Measurements from ENCODE around the gene GSAP.

DNA sequence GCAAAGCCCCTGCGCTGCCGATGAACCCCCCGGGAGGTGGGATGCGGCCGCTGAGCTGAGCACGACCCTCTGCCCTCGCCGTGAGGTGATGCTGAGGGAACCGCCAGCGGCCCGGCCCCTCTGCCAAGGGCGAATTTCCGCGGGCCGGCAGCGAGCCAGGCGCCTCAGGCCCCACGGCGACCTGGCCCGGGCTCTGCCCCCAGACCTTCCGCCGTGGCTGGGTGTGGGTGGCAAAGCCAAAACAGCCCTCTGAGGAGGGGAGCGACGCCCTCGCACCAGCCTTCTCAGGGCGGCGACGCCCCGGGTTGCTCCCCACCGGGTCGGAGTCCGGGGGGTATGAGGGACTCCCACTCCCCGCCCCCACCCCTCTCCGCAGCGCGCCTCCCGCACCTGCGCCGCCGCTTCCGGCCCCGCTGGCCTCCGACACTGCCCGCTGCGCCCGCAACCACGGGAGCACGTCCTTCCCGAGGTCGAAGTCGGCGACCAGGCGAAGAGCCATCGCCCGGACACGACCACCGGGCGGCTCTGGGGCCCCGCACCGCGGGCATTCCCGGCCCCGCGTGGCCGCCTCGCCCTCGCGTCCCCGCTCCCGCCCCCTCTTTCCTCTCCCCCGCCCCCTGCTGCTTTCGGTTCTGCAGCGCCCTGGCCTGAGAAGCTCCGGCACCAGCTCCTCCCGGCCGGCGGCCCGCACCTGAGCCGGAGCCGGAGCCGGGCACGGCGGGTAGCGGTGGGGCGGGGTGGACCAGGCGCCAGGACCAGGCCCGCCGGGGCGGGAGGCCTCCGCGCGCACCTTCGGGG lies at the start of gene GSAP:
- TF ChIP-seq SMC3 (conservative IDR thresholded peaks at IDR 0.05; ENCODE audit: poor library complexity) (no peak), EZH2 (IDR thresholded peaks at IDR 0.05; ENCODE audit: borderline replicate concordance, insufficient read depth, low read length, poor library complexity, severe bottlenecking) (no peak)
- TF ChIP-seq, protein P1, sequence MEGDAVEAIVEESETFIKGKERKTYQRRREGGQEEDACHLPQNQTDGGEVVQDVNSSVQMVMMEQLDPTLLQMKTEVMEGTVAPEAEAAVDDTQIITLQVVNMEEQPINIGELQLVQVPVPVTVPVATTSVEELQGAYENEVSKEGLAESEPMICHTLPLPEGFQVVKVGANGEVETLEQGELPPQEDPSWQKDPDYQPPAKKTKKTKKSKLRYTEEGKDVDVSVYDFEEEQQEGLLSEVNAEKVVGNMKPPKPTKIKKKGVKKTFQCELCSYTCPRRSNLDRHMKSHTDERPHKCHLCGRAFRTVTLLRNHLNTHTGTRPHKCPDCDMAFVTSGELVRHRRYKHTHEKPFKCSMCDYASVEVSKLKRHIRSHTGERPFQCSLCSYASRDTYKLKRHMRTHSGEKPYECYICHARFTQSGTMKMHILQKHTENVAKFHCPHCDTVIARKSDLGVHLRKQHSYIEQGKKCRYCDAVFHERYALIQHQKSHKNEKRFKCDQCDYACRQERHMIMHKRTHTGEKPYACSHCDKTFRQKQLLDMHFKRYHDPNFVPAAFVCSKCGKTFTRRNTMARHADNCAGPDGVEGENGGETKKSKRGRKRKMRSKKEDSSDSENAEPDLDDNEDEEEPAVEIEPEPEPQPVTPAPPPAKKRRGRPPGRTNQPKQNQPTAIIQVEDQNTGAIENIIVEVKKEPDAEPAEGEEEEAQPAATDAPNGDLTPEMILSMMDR (IDR thresholded peaks at IDR 0.05; ENCODE audit: poor library complexity, severe bottlenecking), result no peak
